Measurements from ENCODE around the gene PEX14.

- TF ChIP-seq CTCF (IDR thresholded peaks at IDR 0.05 in 4 of 5, conservative IDR thresholded peaks at IDR 0.05 in 1 of 5) (no peak), POLR2A (IDR thresholded peaks at IDR 0.05) (no peak)
Observed at GRCh38 chr1:10599194-10599861, 124.6 kb downstream of the PEX14 start.
